ENCODE data around the gene SPG7. TPM values are rescaled to one million over a fixed set of nuclear protein-coding genes. Genes with fewer than 3 reads are reported as not detected.

Gene SPG7
- total and polyA plus RNA-seq, 2 experiments from 2014 or later = 108 to 222 TPM

DNA sequence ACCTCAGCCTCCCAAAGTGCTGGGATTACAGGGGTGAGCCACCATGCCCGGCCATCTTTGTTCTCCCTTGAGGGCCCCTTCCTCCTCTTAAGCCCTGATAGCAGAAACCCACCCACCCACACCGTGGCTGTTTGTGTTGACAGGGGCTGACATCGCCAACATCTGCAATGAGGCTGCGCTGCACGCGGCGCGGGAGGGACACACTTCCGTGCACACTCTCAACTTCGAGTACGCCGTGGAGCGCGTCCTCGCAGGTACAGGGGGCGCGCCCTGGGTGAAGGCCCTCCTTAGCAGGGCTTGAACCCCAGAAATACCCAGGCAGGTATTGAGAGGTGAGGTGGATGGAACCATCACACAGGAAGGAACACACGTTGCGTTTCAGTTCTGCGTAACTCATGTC is 39.7 kb downstream of the SPG7 start:
- Histone ChIP-seq H3K4me1 (ENCODE audit: insufficient read depth) (peaks cover 7% of the 10 kb centered on the region), H3K27ac (no peak overlapping the region), H3K9me2 (replicated peaks; ENCODE audit: insufficient read depth) (no peaks in the 10 kb centered on the region), H3K4me3 (no peak overlapping the region), H3K9me3 (ENCODE audit: low read depth) (no peaks in the 10 kb centered on the region), H3K79me2 (no peaks in the 10 kb centered on the region), H3K27me3 (no peaks in the 10 kb centered on the region), H3K36me3 (replicated peaks; ENCODE audit: insufficient read depth, low read depth) (no peaks in the 10 kb centered on the region), H4K20me1 (ENCODE audit: insufficient read depth, poor library complexity, severe bottlenecking) (no peaks in the 10 kb centered on the region), H3K4me2 (no peak overlapping the region), H2AFZ (no peak overlapping the region)
- TF ChIP-seq EZH2 (IDR thresholded peaks at IDR 0.05; ENCODE audit: borderline replicate concordance) (no peak), EZH2phosphoT487 (IDR thresholded peaks at IDR 0.05; ENCODE audit: low read depth, severe bottlenecking, unreplicated experiment) (no peak)
- TF ChIP-seq, protein P1, sequence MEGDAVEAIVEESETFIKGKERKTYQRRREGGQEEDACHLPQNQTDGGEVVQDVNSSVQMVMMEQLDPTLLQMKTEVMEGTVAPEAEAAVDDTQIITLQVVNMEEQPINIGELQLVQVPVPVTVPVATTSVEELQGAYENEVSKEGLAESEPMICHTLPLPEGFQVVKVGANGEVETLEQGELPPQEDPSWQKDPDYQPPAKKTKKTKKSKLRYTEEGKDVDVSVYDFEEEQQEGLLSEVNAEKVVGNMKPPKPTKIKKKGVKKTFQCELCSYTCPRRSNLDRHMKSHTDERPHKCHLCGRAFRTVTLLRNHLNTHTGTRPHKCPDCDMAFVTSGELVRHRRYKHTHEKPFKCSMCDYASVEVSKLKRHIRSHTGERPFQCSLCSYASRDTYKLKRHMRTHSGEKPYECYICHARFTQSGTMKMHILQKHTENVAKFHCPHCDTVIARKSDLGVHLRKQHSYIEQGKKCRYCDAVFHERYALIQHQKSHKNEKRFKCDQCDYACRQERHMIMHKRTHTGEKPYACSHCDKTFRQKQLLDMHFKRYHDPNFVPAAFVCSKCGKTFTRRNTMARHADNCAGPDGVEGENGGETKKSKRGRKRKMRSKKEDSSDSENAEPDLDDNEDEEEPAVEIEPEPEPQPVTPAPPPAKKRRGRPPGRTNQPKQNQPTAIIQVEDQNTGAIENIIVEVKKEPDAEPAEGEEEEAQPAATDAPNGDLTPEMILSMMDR (IDR thresholded peaks at IDR 0.05; ENCODE audit: poor library complexity) = no peak
- DNase-seq (ENCODE audit: low spot score) = no peak
- WGBS (ENCODE audit: low lambda C conversion rate, missing lambda C conversion rate) = 98% methylated on average over 20 of the region's 20 CpGs

GRCh38 chr16:89548344-89549006 is 40.3 kb downstream of the SPG7 start:
- 94% methylated on average over 28 of the region's 28 CpGs for WGBS (ENCODE audit: low lambda C conversion rate, missing lambda C conversion rate)
- TF ChIP-seq EZH2phosphoT487 (IDR thresholded peaks at IDR 0.05; ENCODE audit: low read depth, severe bottlenecking, unreplicated experiment) (no peak), EZH2 (IDR thresholded peaks at IDR 0.05; ENCODE audit: borderline replicate concordance) (no peak)
- TF ChIP-seq, protein P1 (IDR thresholded peaks at IDR 0.05; ENCODE audit: poor library complexity) = no peak
- Histone ChIP-seq H3K9me3 (ENCODE audit: low read depth) (no peaks in the 10 kb centered on the region), H3K4me3 (no peak overlapping the region), H3K4me1 (ENCODE audit: insufficient read depth) (peaks cover 7% of the 10 kb centered on the region), H2AFZ (no peak overlapping the region), H3K36me3 (replicated peaks; ENCODE audit: insufficient read depth, low read depth) (no peaks in the 10 kb centered on the region), H4K20me1 (ENCODE audit: insufficient read depth, poor library complexity, severe bottlenecking) (no peaks in the 10 kb centered on the region), H3K9me2 (replicated peaks; ENCODE audit: insufficient read depth) (no peaks in the 10 kb centered on the region), H3K27me3 (no peaks in the 10 kb centered on the region), H3K4me2 (no peak overlapping the region), H3K79me2 (no peaks in the 10 kb centered on the region), H3K27ac (no peak overlapping the region)
- no peak for DNase-seq (ENCODE audit: low spot score)

DNA sequence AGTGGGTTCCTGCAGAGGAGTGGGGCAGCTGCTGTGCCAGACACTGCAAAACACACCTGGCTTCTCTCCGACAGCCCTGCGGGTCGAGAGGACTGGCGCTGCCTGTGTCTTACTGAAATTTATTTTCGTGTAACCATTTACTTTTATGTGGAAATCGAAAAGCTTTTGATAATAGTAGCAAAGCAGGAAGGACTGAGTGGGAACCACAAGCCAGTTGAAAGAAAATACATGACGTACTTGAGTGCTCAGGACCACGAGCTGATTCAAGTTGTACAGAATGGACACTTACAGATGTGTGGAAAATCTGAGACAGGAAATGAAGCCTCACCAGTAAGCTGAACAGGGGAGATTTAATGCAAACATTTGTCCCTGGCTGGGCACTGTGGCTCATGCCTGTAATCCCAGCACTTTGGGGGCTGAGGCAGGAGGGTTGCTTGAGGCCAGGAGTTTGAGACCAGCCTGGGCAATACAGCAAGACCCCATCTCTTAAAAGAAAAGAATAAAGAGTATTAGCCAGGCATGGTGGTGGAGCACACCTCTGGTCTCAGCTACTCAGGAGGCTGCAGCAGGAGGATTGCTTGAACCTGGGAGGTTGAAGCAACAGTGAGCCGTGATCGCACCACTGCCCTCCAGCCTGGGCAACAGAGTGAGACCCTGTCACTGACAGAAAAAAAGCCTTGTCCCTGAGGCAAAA is 41.0 kb downstream of the SPG7 start:
- Histone ChIP-seq H3K9me2 (replicated peaks; ENCODE audit: insufficient read depth) (no peaks in the 10 kb centered on the region), H2AFZ (no peak overlapping the region), H3K9me3 (ENCODE audit: low read depth) (no peaks in the 10 kb centered on the region), H3K4me1 (ENCODE audit: insufficient read depth) (peaks cover 7% of the 10 kb centered on the region), H3K79me2 (no peaks in the 10 kb centered on the region), H3K27me3 (no peaks in the 10 kb centered on the region), H3K36me3 (replicated peaks; ENCODE audit: insufficient read depth, low read depth) (no peaks in the 10 kb centered on the region), H3K4me3 (no peak overlapping the region), H3K4me2 (no peak overlapping the region), H3K27ac (no peak overlapping the region), H4K20me1 (ENCODE audit: insufficient read depth, poor library complexity, severe bottlenecking) (no peaks in the 10 kb centered on the region)
- 96% methylated on average over 10 of the region's 10 CpGs for WGBS (ENCODE audit: low lambda C conversion rate, missing lambda C conversion rate)
- DNase-seq (ENCODE audit: low spot score) = no peak
- TF ChIP-seq EZH2 (IDR thresholded peaks at IDR 0.05; ENCODE audit: borderline replicate concordance) (no peak), EZH2phosphoT487 (IDR thresholded peaks at IDR 0.05; ENCODE audit: low read depth, severe bottlenecking, unreplicated experiment) (no peak)
- TF ChIP-seq, protein P1 (IDR thresholded peaks at IDR 0.05; ENCODE audit: poor library complexity) = no peak

Data from hepatocyte (in vitro differentiated cells).